HepG2 (cell line): ENCODE measurements around the gene RPS10. TPM values are rescaled to one million over a fixed set of nuclear protein-coding genes. Genes with fewer than 3 reads are reported as not detected.

Source experiments
- NR2F1 ChIP-seq, 2 experiments: fragments of 450-650 bp in 1 of 2; formaldehyde crosslinking in 1 of 2; IDR thresholded peaks; 2 replicates each; pipeline versions ENCODE4 v1.5.0 to v1.6.1; 2016 to 2020; ENCODE audit warnings: mild to moderate bottlenecking in 1 of 2, missing compliant biosample characterization in 1 of 2, missing genetic modification reagents in 1 of 2, moderate library complexity in 1 of 2
- SCMH1 ChIP-seq: sonication (generic); formaldehyde crosslinking; IDR thresholded peaks from 2 replicates; pipeline ENCODE4 v1.9.0; 2021; ENCODE audit warnings: missing genetic modification reagents, mild to moderate bottlenecking, borderline replicate concordance
- ZMYM2 ChIP-seq: sonication (generic); formaldehyde crosslinking; IDR thresholded peaks from 2 replicates; pipeline ENCODE4 v1.8.0; 2022; ENCODE audit warnings: mild to moderate bottlenecking, missing genetic modification reagents
- ZNF138 ChIP-seq: sonication (generic); formaldehyde crosslinking; IDR thresholded peaks from 2 replicates; pipeline ENCODE4 v1.5.0; 2020; ENCODE audit warnings: mild to moderate bottlenecking, low read depth, missing genetic modification reagents
- ZNF296 ChIP-seq: sonication (generic); formaldehyde crosslinking; conservative IDR thresholded peaks from 2 replicates; pipeline ENCODE4 v1.5.0; 2020; ENCODE audit warnings: mild to moderate bottlenecking, missing genetic modification reagents
- ZNF326 ChIP-seq: sonication (generic); formaldehyde crosslinking; IDR thresholded peaks from 2 replicates; pipeline ENCODE4 v1.4.0; 2020; ENCODE audit warnings: missing genetic modification reagents, borderline replicate concordance
- ZNF33A ChIP-seq: sonication (generic); formaldehyde crosslinking; IDR thresholded peaks from 2 replicates; pipeline ENCODE4 v1.5.1; 2020; ENCODE audit warnings: missing genetic modification reagents, mild to moderate bottlenecking, moderate library complexity, borderline replicate concordance
- ZNF451 ChIP-seq: sonication (generic); formaldehyde crosslinking; IDR thresholded peaks from 2 replicates; pipeline ENCODE4 v1.5.0; 2020; ENCODE audit warnings: mild to moderate bottlenecking, missing genetic modification reagents
- polyA plus RNA-seq, 8 experiments: library from polyadenylated mRNA; depleted of rRNA in 3 of 8; stranded (reverse) in 7 of 8; unstranded in 1 of 8; fragments of >200 nt; fragmentation: Illumina TruSeq in 4 of 8; extraction: Trizol in 4 of 8; gene quantifications; 2 replicates each; pipeline versions ENCODE4 v1.2.1 to v1.2.3, GENCODE V29; 2011 to 2016; ENCODE audit warnings: low read depth in 4 of 8, missing spikeins in 1 of 8, mixed read lengths in 1 of 8; ENCODE audit not compliant: insufficient read depth in 1 of 8
- total RNA-seq, 5 experiments: library from RNA; depleted of rRNA; stranded (reverse); fragments of >200 nt; fragmentation: Illumina TruSeq; extraction: Trizol; gene quantifications; 2 replicates each; pipeline ENCODE4 v1.2.3, GENCODE V29; 2016; ENCODE audit warnings: low read depth in 1 of 5
- TF ChIP-seq, protein P1 (sequence below): sonication (generic); formaldehyde crosslinking; IDR thresholded peaks from 2 replicates; pipeline ENCODE4 v1.4.0; 2020; ENCODE audit warnings: missing genetic modification reagents, borderline replicate concordance
- TF ChIP-seq, protein P2 (sequence below), 2 experiments: IDR thresholded peaks; 2 replicates each; pipeline ENCODE4 v1.6.1; 2011 to 2012; ENCODE audit warnings: low read length in 2 of 2, borderline replicate concordance in 1 of 2, low read depth in 1 of 2, mild to moderate bottlenecking in 1 of 2, moderate library complexity in 1 of 2
- TF ChIP-seq, protein P3 (sequence below): sonication (generic); formaldehyde crosslinking; IDR thresholded peaks from 2 replicates; pipeline ENCODE4 v1.4.0; 2020; ENCODE audit warnings: mild to moderate bottlenecking, missing genetic modification reagents
- TF ChIP-seq, protein P4 (sequence below): sonication (generic); formaldehyde crosslinking; IDR thresholded peaks from 2 replicates; pipeline ENCODE4 v1.5.1; 2020; ENCODE audit warnings: mild to moderate bottlenecking, missing genetic modification reagents, borderline replicate concordance
- TF ChIP-seq, protein P5 (sequence below): sonication (generic); formaldehyde crosslinking; IDR thresholded peaks from 2 replicates; pipeline ENCODE4 v1.4.0; 2020; ENCODE audit warnings: missing genetic modification reagents, borderline replicate concordance

The RPS10 gene
- total and polyA plus RNA-seq, 2 of the 13 experiments (the other 11 are each of a cell fraction or from before 2014, with no cell fraction given) = 2,909 to 4,648 TPM

DNA sequence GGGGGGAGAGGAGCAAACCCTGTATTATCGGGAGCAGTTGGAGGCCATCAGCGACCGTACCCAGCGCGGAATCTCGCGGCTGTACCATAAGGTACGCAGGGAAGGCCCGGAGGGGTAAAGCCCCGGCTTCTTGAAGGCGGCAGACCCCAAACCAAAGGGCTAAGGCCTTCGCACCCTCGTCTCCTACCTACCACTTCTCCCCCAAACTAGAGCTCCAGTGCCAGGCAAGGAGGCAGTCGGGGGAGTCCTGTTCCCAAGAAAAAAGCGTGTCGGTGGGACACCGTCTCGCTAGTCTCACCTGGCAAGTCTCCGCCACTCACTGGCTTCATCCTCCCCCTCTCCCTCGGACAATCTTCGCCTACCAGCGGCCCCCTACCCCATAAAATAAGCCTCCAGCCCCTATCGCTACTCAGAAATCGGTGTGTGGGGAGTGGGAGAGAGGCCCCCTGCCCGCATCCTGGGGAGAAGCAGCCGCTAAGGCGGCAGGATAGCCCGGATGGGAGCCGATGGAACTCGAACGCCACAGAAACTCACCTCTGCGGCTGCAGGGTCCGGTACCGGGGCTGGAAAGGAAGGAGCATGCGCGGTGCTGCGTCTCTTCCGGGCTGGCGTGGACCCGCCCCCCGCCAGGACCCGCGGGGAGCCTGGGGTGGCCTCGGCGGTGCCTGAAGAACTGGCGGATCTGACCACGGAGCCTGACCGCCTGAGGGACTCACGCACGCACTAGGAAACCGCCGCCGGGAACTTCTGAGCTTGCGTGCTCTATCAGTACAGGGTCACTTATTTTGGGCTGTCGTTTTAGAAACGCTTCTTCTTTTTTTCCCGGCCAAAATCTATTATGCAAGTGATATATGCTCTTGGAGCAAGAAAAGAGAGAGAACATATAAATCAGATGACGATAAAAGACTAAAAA, at the start of gene RPS10 (continued):
- TF ChIP-seq, protein P1, sequence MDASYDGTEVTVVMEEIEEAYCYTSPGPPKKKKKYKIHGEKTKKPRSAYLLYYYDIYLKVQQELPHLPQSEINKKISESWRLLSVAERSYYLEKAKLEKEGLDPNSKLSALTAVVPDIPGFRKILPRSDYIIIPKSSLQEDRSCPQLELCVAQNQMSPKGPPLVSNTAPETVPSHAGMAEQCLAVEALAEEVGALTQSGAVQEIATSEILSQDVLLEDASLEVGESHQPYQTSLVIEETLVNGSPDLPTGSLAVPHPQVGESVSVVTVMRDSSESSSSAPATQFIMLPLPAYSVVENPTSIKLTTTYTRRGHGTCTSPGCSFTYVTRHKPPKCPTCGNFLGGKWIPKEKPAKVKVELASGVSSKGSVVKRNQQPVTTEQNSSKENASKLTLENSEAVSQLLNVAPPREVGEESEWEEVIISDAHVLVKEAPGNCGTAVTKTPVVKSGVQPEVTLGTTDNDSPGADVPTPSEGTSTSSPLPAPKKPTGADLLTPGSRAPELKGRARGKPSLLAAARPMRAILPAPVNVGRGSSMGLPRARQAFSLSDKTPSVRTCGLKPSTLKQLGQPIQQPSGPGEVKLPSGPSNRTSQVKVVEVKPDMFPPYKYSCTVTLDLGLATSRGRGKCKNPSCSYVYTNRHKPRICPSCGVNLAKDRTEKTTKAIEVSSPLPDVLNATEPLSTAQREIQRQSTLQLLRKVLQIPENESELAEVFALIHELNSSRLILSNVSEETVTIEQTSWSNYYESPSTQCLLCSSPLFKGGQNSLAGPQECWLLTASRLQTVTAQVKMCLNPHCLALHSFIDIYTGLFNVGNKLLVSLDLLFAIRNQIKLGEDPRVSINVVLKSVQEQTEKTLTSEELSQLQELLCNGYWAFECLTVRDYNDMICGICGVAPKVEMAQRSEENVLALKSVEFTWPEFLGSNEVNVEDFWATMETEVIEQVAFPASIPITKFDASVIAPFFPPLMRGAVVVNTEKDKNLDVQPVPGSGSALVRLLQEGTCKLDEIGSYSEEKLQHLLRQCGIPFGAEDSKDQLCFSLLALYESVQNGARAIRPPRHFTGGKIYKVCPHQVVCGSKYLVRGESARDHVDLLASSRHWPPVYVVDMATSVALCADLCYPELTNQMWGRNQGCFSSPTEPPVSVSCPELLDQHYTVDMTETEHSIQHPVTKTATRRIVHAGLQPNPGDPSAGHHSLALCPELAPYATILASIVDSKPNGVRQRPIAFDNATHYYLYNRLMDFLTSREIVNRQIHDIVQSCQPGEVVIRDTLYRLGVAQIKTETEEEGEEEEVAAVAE (CRISPR knock-in tag) = peak; percentile 50; the same call in 1 of the 2 replicates
- TF ChIP-seq ZNF326 = no peak
- TF ChIP-seq ZNF296 = no peak
- TF ChIP-seq, protein P2, sequence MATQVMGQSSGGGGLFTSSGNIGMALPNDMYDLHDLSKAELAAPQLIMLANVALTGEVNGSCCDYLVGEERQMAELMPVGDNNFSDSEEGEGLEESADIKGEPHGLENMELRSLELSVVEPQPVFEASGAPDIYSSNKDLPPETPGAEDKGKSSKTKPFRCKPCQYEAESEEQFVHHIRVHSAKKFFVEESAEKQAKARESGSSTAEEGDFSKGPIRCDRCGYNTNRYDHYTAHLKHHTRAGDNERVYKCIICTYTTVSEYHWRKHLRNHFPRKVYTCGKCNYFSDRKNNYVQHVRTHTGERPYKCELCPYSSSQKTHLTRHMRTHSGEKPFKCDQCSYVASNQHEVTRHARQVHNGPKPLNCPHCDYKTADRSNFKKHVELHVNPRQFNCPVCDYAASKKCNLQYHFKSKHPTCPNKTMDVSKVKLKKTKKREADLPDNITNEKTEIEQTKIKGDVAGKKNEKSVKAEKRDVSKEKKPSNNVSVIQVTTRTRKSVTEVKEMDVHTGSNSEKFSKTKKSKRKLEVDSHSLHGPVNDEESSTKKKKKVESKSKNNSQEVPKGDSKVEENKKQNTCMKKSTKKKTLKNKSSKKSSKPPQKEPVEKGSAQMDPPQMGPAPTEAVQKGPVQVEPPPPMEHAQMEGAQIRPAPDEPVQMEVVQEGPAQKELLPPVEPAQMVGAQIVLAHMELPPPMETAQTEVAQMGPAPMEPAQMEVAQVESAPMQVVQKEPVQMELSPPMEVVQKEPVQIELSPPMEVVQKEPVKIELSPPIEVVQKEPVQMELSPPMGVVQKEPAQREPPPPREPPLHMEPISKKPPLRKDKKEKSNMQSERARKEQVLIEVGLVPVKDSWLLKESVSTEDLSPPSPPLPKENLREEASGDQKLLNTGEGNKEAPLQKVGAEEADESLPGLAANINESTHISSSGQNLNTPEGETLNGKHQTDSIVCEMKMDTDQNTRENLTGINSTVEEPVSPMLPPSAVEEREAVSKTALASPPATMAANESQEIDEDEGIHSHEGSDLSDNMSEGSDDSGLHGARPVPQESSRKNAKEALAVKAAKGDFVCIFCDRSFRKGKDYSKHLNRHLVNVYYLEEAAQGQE (IDR thresholded peaks at IDR 0.05; ENCODE audit: borderline replicate concordance in 1 of 2, low read depth in 1 of 2, low read length in 2 of 2) = peak in 1 of 2 experiments; percentile 77; a peak in 2 of 4 replicates
- TF ChIP-seq ZNF138 (CRISPR knock-in tag) = peak; percentile 85; the same call in 1 of the 2 replicates
- TF ChIP-seq, protein P3, sequence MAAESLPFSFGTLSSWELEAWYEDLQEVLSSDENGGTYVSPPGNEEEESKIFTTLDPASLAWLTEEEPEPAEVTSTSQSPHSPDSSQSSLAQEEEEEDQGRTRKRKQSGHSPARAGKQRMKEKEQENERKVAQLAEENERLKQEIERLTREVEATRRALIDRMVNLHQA (CRISPR knock-in tag) = no peak
- TF ChIP-seq, protein P4, sequence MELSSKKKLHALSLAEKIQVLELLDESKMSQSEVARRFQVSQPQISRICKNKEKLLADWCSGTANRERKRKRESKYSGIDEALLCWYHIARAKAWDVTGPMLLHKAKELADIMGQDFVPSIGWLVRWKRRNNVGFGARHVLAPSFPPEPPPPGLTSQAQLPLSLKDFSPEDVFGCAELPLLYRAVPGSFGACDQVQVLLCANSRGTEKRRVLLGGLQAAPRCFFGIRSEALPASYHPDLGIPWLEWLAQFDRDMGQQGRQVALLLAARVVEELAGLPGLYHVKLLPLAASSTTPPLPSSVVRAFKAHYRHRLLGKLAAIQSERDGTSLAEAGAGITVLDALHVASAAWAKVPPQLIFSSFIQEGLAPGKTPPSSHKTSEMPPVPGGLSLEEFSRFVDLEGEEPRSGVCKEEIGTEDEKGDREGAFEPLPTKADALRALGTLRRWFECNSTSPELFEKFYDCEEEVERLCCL (CRISPR knock-in tag) = 0 out of 2 replicates have a peak, but pooled peaks have one; percentile 78
- no peak for TF ChIP-seq SCMH1
- TF ChIP-seq ZNF451 (CRISPR knock-in tag) = peak; percentile 41; the same call in 1 of the 2 replicates
- TF ChIP-seq NR2F1 (CRISPR knock-in tag; IDR thresholded peaks at IDR 0.05) = peak in 1 of 2 experiments; percentile 21; a peak in 2 of 4 replicates
- TF ChIP-seq ZNF33A (CRISPR knock-in tag) = peak; percentile 84; the same call in 1 of the 2 replicates
- TF ChIP-seq, protein P5, sequence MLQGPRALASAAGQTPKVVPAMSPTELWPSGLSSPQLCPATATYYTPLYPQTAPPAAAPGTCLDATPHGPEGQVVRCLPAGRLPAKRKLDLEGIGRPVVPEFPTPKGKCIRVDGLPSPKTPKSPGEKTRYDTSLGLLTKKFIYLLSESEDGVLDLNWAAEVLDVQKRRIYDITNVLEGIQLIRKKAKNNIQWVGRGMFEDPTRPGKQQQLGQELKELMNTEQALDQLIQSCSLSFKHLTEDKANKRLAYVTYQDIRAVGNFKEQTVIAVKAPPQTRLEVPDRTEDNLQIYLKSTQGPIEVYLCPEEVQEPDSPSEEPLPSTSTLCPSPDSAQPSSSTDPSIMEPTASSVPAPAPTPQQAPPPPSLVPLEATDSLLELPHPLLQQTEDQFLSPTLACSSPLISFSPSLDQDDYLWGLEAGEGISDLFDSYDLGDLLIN (CRISPR knock-in tag) = no peak
- no peak for TF ChIP-seq ZMYM2
